HG03108 (cell line): ENCODE results near the gene ACADS.
"Not testable (repeated sequence)": the region's sequence is repeated elsewhere in the genome, so short reads cannot be mapped to it uniquely, and the experiment has no call there.

ENCODE experiments used
- ATAC-seq: cut with Tn5 transposase; IDR thresholded peaks from one replicate; pipeline ENCODE4 v1.9.1; 2021; ENCODE audit warnings: moderate library complexity; ENCODE audit not compliant: unreplicated experiment

The ACADS gene

DNA sequence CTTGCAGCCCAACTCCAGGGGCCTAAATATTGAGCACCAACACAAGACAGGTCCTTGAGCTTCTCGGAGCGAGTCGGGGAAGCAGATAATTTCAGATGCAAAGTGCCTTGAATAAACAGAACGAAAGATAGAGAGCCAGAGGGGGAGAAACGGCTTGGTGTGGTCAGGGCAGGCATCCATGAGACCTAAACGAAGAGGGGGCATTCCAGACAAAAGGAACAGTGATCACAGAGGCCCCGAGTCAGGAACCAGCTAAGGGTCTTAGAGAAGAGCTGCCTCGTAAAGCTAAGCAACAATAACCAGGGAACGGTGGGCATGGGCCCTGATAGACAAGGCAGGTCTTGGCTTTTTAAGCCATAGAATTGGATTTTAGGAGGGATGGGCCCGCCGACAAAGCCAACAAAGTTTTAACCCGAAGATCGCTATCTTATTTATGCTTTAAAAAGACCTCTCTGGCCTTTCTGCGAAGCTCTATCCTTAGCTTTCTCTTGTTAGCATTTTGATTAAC, 421 bp upstream of the ACADS start:
- ATAC-seq, result no peak

DNA sequence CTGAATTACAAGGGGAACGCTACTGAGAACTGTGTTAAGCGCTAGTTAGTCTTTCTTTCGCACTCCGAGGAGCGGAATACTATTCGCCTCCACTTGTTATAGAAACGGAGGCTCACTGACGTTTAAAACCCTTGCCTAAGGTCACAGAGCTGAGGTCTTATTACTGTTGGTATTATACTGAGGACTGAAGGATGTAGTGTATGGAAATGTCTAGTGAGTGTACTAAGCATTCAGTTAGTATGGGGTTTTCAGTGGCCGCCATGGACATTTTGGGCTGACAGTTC, 826 bp downstream of the ACADS start:
- ATAC-seq, result no peak

DNA sequence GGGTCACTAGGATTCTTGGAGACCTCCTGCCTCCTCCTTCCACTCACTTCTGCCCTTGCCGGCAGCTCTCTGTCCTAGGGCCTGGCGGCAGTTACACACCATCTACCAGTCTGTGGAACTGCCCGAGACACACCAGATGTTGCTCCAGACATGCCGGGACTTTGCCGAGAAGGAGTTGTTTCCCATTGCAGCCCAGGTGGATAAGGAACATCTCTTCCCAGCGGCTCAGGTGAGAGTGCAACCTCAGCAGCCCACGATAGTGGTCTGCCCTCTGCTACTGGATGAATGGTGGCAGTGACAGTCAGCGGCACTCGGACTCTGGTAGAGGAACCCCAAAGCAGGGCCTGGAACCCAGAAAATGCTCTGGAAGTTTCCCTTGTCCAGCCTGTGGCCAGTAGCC, 1.3 kb downstream of the ACADS start:
- ATAC-seq, result no peak

DNA sequence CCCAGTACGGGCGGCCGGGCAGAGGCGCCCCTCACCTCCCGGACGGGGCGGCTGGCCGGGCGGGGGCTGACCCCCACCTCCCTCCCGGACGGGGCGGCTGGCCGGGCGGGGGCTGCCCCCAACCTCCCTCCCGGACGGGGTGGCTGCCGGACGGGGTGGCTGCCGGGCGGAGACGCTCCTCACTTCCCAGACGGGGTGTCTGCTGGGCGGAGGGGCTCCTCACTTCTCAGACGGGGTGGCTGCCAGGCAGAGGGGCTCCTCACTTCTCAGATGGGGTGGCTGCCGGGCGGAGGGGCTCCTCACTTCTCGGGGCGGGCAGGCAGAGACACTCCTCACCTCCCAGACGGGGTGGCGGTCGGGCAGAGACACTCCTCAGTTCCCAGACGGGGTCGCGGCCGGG, 6.6 kb downstream of the ACADS start:
- ATAC-seq, result not testable (repeated sequence)

DNA sequence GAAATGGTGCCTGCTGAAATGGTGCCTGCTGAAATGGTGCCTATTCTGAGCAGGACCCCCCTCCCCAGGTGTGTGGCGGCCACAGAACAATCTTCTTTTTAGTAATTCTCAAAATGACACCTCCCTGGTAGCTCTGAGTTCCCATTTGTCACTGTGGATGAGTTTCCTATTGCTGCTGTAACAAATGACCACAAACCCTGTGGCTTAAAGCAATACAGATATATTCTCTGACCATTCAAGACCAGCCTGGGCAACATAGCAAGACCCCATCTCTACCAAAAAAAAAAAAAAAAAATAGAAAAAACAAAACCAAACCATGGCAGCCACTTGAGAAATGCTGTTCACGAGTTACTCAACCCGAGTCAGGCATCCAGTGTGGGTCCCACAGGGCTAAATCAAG, 7.9 kb downstream of the ACADS start:
- ATAC-seq, result no peak

DNA sequence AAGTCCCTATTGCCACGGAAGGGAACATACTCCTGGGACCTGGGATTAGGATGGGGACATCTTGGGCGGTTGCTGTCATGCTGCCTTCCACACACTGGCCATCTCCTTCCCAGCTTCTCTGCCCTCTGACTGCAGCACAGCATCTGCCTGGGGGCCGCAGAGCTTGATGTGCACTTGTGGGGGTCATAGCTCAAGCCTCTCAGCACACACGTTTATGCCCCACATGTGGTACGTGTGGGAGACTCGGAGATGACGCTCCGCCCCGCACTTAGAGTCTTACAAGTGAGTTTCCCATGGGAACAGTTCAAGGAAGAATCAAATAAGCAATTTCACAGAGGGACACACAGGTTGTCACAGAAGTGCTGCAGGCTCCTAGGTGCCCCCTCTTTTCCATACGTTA, 8.6 kb downstream of the ACADS start:
- ATAC-seq, result no peak

DNA sequence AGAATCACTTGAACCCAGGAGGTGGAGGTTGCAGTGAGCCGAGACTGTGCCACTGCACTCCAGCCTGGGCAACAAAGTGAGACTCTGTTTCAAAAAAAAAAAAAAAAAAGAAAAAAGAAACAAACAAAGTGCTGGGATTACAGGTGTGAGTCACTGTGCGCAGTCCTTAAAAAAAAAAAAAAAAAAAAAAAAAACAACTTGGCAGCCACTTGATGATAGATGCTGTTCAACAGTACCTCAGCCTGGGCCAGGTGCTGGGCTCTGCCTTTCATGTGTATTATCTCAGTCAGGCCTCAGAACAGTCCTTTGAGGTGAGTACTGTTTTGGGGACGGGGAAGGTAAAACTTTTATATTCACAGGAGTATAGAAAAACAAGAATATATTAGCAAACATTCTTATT, 9.6 kb downstream of the ACADS start:
- ATAC-seq, result no peak

DNA sequence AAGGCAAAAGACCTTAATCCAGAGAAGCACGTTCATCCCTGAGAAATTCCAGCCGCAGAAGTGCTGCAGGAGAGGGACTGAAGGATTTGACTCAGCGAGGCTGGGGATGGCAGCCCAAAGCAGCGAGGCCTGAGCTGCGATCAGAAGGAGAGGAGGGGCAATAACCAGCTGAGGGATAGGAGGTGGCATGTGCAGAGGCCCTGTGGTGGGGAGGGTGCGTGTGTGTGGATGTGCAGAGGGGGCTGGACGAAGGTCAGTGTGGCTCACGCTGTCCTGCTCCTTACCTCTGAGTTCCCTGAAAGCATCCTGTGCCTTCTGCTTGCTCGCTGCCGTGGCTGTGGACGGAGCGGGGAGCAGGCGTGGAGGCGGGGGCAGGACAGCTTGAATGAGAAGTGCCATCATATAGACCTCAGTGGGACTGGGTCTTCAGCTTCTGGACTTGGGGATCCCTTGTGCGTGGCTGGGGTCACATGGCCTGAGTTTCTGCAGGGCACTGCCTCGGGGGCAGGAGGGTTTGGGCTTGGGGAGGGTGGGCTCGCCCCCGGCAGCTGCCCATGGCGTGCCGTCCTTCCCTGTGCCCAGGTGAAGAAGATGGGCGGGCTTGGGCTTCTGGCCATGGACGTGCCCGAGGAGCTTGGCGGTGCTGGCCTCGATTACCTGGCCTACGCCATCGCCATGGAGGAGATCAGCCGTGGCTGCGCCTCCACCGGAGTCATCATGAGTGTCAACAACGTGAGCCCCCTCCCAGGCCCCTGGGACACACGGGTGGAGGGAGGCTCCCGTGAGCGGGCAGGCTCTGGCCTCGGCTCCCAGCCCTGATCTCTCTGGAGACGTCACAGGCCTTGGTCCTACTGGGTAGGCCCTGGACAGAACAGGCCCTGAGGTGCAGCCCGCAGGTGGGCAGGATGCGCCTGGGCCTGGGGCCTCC, 11.0 kb downstream of the ACADS start:
- ATAC-seq, result no peak

DNA sequence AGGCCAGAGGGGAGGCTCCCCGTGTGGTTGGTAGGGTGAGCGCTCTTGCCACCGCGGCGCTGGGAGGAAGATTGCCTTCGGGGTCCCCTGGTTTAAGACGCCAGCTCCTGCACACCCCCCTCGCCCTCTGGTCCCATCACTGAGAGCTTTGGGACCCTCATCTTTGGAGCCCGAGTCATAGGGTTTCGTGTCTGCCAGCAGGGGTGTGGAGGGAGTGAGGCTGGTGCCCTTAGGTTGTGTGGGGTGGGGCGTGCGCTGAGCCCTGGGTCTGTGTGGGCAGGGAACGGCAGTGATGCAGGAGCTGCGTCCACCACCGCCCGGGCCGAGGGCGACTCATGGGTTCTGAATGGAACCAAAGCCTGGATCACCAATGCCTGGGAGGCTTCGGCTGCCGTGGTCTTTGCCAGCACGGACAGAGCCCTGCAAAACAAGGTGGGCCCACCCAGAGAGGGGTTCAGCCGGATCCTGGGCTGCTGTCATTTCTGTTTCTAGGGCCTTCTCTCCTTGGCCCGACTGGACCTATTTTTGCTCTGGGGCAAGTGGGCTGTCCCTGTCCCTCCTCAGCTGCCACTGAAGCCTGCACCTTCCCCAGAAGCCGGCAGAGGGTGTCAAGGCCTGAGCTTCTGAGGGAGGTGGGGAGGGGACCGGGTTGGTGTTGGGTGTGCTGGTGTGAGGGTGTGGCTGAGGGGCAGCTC, 12.1 kb downstream of the ACADS start:
- ATAC-seq, result no peak

DNA sequence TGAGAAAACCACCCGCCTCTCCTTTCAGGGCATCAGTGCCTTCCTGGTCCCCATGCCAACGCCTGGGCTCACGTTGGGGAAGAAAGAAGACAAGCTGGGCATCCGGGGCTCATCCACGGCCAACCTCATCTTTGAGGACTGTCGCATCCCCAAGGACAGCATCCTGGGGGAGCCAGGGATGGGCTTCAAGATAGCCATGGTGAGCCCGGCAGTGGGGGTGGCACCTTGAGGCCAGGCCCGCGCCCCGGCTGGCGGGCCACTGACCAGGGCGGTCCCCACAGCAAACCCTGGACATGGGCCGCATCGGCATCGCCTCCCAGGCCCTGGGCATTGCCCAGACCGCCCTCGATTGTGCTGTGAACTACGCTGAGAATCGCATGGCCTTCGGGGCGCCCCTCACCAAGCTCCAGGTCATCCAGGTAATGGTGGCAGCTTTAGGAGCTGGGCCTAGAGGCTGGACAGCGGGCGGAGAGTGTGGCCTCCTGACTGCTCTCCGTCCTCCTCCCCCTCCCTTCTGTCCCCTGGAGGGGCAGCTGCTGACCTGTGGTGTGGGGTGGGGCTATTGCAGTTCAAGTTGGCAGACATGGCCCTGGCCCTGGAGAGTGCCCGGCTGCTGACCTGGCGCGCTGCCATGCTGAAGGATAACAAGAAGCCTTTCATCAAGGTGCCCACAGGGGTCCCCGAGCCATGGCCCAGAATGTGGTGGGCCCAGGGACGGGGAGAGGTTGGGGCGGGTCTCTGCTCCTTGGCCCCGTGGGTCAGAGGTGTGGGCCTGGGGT, 12.8 kb downstream of the ACADS start:
- ATAC-seq, result no peak

DNA sequence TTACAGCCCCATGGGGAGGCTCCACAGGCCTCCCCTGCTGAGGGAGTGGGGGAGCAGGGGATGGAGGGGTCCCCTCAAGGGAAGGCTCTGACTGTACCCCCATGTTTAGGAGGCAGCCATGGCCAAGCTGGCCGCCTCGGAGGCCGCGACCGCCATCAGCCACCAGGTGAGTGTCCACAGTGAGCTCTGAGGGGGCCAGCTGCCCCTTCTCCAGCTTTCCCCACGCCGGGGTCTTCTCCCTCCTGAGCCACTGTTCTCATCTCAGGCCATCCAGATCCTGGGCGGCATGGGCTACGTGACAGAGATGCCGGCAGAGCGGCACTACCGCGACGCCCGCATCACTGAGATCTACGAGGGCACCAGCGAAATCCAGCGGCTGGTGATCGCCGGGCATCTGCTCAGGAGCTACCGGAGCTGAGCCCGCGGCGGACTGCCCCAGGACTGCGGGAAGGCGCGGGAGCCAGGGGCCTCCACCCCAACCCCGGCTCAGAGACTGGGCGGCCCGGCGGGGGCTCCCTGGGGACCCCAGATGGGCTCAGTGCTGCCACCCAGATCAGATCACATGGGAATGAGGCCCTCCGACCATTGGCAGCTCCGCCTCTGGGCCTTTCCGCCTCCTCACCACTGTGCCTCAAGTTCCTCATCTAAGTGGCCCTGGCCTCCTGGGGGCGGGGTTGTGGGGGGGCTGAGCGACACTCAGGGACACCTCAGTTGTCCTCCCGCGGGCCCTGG, 13.6 kb downstream of the ACADS start:
- no peak for ATAC-seq

DNA sequence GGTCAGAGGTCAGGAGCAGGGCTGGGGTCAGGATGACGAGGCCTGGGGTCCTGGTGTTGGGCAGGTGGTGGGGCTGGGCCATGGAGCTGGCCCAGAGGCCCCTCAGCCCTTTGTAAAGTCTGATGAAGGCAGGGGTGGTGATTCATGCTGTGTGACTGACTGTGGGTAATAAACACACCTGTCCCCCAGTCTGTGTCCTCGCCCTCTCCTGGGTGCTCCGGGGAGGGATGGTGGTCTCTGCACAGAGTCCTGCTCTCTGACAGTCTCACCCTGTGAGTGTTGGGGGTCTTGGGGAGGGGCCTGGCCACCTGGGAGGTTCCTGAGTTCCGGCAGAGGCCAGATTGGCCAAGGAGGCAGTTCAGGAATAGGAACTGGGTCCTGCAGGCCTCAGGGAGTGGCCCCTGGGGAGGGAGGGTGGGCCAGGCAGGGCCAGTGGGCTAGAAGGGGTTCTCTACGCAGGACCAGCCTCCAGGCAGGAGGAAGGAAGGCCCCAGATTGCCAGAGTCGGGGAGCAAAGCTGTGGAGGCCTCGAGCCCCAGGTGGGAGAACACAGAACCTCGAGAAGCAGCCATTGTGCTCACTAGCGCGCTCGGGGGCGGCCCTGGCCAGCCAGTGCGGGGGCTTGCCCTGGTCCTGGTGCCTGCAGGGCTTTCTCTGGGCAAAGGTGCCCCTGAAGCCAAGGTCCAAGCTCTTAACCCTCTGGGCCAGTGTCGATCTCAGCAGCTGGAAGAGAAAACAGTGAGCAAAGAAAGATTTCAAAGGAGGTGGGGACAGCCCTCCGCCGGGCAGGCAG, 14.4 kb downstream of the ACADS start:
- no peak for ATAC-seq

DNA sequence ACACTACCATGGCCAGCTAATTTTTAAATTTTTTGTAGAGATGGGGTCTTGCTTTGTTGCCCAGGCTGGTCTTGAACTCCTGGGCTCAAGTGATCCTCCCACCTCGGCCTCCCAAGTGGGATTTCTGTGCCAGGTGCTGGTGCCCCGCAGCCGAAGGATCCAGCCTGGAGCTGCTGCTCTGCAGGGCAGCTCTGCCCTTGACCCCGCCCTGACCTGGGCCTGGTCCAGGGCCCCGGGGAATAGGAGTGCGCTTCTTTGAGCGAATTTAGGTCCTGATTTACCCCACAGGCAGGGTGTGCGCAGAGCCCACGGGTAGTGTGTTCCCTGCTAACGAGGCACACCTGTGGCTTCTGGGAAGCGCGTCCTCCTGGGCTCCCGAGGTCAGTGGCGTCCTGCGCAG, 15.2 kb downstream of the ACADS start:
- no peak for ATAC-seq

DNA sequence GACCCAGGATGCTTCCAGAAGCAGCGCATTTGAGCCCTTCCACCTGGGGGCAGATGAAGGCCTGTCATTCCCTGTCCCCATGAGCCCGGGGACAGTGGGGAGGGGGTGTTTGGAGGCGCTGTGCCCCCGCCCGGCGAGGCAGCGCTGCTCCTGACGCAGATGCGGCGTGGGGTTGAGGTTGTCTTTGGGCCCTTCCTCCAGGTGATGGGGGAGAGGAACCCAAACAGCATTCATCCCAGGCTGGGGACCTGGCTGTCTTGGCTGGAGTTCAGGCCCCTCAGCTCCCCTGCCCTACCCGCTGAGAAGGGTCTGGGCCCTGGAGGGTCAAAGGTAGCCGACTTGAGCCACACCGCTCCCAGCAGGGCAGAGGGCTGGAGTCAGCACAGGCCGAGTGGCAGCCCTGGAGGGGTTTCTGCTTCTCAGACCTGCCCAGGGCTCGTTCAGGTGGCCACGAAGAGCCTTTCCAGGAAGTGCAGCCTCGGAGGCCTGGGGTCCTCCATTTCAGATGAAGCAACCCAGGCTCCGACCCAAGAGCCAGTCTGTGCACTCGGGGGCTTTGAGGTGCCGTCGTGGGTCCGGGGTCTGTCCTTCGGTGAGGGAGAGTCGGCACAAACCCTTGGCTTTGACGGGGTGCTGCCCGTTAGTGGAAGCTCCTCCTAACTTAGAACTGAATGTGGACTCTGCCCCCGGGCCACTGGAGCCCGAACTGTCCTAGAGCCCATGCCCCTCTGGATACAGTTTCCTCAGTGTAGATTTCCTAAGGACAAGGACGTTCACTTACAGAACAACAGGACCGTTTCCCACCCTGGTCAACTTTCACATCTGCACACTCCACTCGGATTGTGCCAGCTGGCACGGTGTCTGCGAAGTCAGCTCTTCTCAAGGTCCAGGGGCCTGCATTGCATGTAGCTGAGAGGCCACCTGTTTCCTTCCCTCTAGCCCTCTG, 16.1 kb downstream of the ACADS start:
- ATAC-seq, result no peak

DNA sequence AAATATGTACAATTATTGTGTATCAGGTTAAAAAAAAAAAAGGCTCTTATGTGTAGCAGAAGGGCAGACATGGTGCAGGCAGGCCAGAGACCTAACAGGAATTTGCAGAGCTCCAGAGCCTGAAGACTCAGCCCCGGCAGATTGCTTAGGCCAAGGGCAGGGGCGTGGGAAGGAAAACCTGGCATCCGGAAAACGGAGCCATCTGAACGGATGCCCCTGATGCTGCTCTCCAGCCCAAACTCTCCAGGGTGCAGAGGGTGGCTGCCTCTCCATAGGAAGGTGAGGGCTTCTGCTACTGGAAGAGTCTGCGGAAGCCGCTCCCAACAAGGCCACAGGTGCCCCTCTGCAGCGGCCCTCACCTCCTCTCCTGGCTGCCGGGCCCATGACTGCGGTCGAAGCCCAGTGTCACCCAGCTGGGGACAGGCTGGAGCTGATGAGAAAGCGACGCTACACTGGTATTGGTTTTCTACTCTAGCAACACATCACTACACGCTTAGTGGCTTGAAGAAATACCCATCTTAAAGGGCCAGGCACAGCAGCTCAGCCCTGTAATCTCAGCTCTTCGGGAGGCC, 19.4 kb downstream of the ACADS start:
- no peak for ATAC-seq

DNA sequence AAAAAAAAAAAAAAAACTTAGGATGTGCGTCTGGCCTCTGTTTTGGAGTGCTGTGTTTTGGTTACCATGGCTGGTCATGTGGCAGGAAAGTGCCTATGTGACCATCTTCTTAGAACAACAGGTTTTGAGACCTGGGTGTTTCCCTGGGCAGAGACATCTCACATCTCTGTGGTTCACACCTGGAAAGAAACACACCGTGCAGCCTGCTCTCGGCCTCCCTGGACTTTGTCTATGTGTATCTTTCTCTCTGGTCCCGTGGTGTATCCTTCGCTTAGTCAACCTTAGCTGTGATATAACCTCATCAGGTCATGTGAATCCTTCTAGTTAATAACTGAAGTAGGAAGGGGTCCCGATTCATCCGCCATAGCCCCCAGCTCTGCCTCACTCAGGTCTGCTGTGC, 22.6 kb downstream of the ACADS start:
- no peak for ATAC-seq

DNA sequence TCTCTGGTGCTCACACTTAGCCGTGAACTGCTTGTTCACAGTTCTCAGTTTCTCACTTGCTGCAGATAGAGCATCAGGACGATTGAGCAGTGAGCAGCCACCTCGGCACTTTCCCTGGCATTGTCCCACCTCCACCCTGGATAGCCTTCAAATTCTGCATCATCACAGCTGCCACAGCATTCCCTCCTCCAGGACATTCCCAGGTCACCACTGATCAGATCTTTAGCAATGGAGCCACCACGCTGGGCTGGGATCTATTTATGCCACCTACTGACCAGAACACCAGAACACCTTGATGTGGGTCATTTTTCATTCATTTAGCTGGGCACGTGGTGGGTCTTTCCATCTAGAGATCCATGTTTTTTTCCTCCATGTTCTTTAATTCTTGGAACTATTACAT, 23.6 kb downstream of the ACADS start:
- no peak for ATAC-seq

DNA sequence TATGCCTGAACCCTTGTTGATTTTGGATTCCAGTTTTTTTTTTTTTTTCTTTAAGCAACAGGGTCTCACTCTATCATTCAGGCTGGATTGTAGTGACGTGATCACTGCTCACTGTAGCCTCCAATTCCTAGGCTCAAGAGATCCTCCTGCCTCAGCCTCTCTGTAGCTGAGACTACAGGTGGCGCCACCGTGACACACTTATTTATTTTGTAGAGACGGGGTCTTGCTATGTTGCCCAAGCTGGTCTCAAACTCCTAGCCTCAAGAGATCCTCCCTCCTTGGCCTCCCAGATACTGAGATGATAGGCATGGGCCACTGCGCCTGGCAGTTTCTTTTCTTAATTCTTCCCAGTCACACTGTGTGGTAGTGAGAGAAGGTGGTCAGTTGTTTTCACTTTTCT, 25.2 kb downstream of the ACADS start:
- no peak for ATAC-seq

DNA sequence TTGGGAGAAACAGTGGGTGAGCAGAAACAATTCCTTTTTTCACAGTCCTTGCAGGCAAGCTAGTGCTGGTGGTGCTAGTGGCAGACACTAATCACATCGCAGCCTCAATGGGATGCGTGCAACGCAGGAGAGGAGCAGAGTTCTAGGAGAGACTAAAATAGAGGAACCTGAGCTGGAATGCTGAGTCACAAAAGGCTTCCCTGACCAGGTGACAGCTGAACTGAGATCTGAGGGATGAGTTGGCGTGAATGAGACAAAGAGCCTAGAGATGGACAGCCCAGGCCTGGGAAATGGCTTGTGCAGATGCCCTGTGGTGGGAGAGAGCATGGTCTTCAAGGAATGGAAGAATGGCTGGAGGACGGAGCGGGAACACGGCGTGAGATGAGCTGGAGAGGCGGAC, 25.8 kb downstream of the ACADS start:
- no peak for ATAC-seq
